ENCODE measurements around the gene RPL6. TPM values are rescaled to one million over a fixed set of nuclear protein-coding genes. Genes with fewer than 3 reads are reported as not detected.

RPL6 gene
- total RNA-seq (ENCODE audit: low replicate concordance), result 271 and 971 TPM in 2 replicates

DNA sequence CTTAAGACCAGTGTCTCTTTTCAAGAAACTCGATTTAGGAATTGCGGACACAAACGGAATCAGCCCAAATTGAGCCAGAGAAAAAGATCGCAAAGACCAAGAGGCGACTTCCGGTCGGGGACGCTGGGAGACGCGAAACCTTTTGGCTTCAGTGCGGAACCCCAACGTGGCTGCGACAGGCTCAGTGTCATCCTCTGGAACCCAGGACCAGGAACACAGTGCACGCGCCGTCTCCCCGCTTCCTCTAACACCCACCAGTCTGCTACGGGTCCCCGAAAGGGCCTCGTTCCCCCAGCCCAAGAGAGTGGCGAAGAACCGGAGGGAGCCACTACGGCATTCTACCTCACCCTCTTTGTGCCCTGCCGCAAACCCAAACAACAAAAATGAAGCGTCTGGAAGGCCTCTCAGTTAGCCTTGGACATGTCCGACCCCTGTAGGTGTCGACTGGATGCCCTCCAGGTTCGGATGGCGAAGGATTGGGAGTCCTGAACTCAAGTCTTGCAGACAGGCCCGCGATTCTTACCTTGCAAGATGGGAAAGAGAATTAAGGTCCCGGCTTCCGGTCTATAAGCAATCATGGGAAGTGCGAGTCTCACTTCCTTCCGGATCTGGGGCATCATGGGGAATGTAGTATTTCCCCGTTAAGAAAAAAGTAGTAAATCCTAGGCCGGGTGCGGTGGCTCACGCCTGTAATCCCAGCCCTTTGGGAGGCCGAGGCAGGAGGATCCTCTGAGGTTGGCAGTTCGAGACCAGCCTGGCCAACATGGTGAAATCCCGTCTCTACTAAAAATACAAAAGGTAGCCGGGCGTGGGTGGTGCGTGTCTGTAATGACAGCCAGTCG, at the start of gene RPL6:
Gene RPL6 (minus strand): TSS at position 542 of the 842 bp plus-strand sequence. CDS start 949 bp downstream, outside the sequence.

GRCh38 chr12:112418608-112419296, 9.3 kb upstream of the RPL6 start, which contains the start of gene PTPN11:
Gene PTPN11 (plus strand): TSS chr12:112418947. CDS start chr12:112419112, 165 bp downstream.

DNA sequence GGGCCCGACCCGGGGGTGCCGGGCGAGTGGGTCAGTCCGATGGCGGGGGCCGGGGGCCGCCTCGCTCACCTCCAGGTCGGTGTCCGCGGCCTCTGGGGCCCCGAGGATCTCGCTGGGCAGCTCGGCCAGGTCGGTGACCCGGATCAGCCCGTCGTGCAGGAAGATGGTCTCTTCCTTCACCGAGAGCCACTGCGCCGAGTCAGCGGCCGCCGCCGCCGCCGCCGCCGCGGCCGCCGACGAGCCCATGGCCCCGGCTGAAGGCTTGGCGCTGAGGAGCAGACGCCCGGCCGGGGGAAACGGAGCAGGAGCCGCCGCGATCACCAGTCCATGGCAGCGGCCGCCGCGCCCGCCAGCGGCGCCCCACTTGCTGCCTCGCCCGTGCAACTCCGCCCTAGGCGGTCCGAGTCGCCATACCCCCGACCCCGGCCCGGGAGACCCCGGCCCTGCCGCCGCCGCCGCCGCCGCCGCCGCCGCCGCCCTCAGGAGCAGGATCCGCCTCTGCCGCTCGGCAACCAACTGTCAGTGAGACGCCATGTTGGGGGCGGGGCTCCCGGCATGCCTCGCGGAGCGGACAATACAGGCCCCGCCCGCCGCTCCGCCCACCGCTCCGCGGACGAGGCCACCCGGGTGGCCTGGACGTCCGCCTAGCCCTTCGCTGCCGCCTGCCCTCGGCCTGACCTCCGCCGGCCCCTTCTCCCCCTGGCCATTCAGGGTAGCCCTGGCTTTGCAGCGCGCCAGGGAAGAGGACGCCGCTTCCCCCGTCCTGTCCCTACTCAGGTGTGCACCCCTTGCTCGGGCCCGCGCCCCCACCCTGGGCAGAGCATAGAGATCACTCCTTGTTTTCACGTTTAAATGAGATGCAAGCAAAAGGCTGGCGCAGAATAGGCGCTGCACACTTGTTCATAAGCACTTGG, 27.3 kb downstream of the RPL6 start, which contains the start of gene HECTD4:
Gene HECTD4 (minus strand): TSS at position 549 of the 914 bp plus-strand sequence. CDS start 303 bp downstream, at position 246.

Other genes starting within 250 kb of the RPL6 start
- gene HECTD4, start 27.2 kb downstream of the RPL6 start, total RNA-seq (ENCODE audit: low replicate concordance), result 15.6 and 19.7 TPM in 2 replicates
- 84.8 and 144 TPM in 2 replicates for gene PTPN11, start 9.3 kb upstream of the RPL6 start, total RNA-seq (ENCODE audit: low replicate concordance)

All from smooth muscle cell of the coronary artery (primary cell).